K562 (cell line): ENCODE data around the gene MAN2B1. TPM values are rescaled to one million over a fixed set of nuclear protein-coding genes. Genes with fewer than 3 reads are reported as not detected.
A peak's percentile ranks its signal among the peaks of the same experiment; 100 is the strongest.

Source experiments
- ARID4B ChIP-seq: sonication (generic); formaldehyde crosslinking; IDR thresholded peaks from 2 replicates; pipeline ENCODE4 v1.8.0; 2022; ENCODE audit warnings: mild to moderate bottlenecking, missing genetic modification reagents
- BHLHE40 ChIP-seq: IDR thresholded peaks from 2 replicates; pipeline ENCODE4 v1.6.1; 2011; ENCODE audit warnings: low read length, improper control_type of control experiment
- BMI1 ChIP-seq: fragments of 150-350 bp; IDR thresholded peaks from 2 replicates; pipeline ENCODE4 v1.6.1; 2014; ENCODE audit warnings: low read length
- CHD1 ChIP-seq: fragments of 200-600 bp; sonication (generic); IDR thresholded peaks from one replicate; pipeline ENCODE4 v1.6.1; 2012; ENCODE audit warnings: mild to moderate bottlenecking, moderate library complexity, low read length, inconsistent platforms
- EP400 ChIP-seq: fragments of 450-650 bp; IDR thresholded peaks from 2 replicates; pipeline ENCODE4 v1.6.1; 2017; ENCODE audit warnings: antibody characterized with exemption, mild to moderate bottlenecking, moderate library complexity
- FOXA3 ChIP-seq, 2 experiments: fragments of 450-650 bp in 1 of 2; sonication (generic) in 1 of 2; formaldehyde crosslinking; IDR thresholded peaks in 1 of 2; conservative IDR thresholded peaks in 1 of 2; 2 replicates each; pipeline versions ENCODE4 v1.4.0 to v1.8.0; 2020 to 2022; ENCODE audit warnings: mild to moderate bottlenecking in 2 of 2, missing genetic modification reagents in 1 of 2
- GATA2 ChIP-seq: sonication (generic); formaldehyde crosslinking; IDR thresholded peaks from 2 replicates; pipeline ENCODE4 v1.4.0; 2020; ENCODE audit warnings: mild to moderate bottlenecking, missing genetic modification reagents
- KAT7 ChIP-seq: sonication (generic); formaldehyde crosslinking; IDR thresholded peaks from 2 replicates; pipeline ENCODE4 v1.8.0; 2022; ENCODE audit warnings: missing genetic modification reagents, mild to moderate bottlenecking, borderline replicate concordance
- KDM5B ChIP-seq: fragments of 200-600 bp; sonication (generic); IDR thresholded peaks from 2 replicates; pipeline ENCODE4 v1.6.1; 2012; ENCODE audit warnings: low read depth, mild to moderate bottlenecking, moderate library complexity, low read length, control low read depth, inconsistent platforms; ENCODE audit not compliant: insufficient replicate concordance
- KLF1 ChIP-seq: fragments of 450-650 bp; IDR thresholded peaks from 2 replicates; pipeline ENCODE4 v1.6.1; 2016; ENCODE audit warnings: missing genetic modification characterization, missing compliant biosample characterization
- KLF13 ChIP-seq: fragments of 450-650 bp; IDR thresholded peaks from 2 replicates; pipeline ENCODE4 v1.6.1; 2016; ENCODE audit warnings: missing genetic modification characterization, low read depth, mild to moderate bottlenecking, missing compliant biosample characterization, moderate library complexity, borderline replicate concordance
- MAFK ChIP-seq: IDR thresholded peaks from 2 replicates; pipeline ENCODE4 v1.6.1; 2011; ENCODE audit warnings: low read length, improper control_type of control experiment
- MXI1 ChIP-seq: IDR thresholded peaks from 2 replicates; pipeline ENCODE4 v1.6.1; 2011; ENCODE audit warnings: low read depth, mild to moderate bottlenecking, improper control_type of control experiment, low read length
- XRCC5 ChIP-seq: fragments of 200-400 bp; formaldehyde crosslinking; IDR thresholded peaks from 2 replicates; pipeline ENCODE4 v1.6.1; 2017; ENCODE audit warnings: low read depth, mild to moderate bottlenecking, low read length
- ZNF778 ChIP-seq: fragments of 450-650 bp; formaldehyde crosslinking; IDR thresholded peaks from 2 replicates; pipeline ENCODE4 v1.4.0; 2020; ENCODE audit warnings: mild to moderate bottlenecking, moderate library complexity
- polyA plus RNA-seq, 8 experiments: library from polyadenylated mRNA; depleted of rRNA in 4 of 8; stranded (reverse) in 5 of 8; unstranded in 3 of 8; fragments of >200 nt; fragmentation: Nextera tagmentation in 2 of 8; fragmentation: Illumina TruSeq in 1 of 8; extraction: Ambion mirVana in 2 of 8; extraction: Trizol in 1 of 8; gene quantifications; 2 replicates each; pipeline versions ENCODE4 v1.2.1 to v1.2.3, GENCODE V29; 2011 to 2014; ENCODE audit warnings: inconsistent platforms in 1 of 8, missing spikeins in 1 of 8
- total RNA-seq, 7 experiments: library from RNA; depleted of rRNA in 6 of 7; stranded (reverse); fragments of >200 nt in 6 of 7; fragmentation: Illumina TruSeq in 2 of 7; extraction: Trizol in 2 of 7; gene quantifications; 2 replicates each; pipeline versions ENCODE4 v1.2.1 to v1.2.3, GENCODE V29; 2011 to 2021; ENCODE audit warnings: low replicate concordance in 1 of 7
- TF ChIP-seq, protein P1 (sequence below): sonication (generic); formaldehyde crosslinking; IDR thresholded peaks from 2 replicates; pipeline ENCODE4 v1.8.0; 2022; ENCODE audit warnings: missing genetic modification reagents, mild to moderate bottlenecking, borderline replicate concordance
- TF ChIP-seq, protein P2 (sequence below): fragments of 450-650 bp; IDR thresholded peaks from one replicate; pipeline ENCODE4 v1.6.1; 2018; ENCODE audit warnings: mild to moderate bottlenecking, moderate library complexity; ENCODE audit not compliant: partially characterized antibody

MAN2B1 gene
- total and polyA plus RNA-seq, 9 of the 15 experiments (the other 6 are each of a cell fraction or from before 2014, with no cell fraction given): 0.59 to 33.8 (median 11.4) TPM

- TF ChIP-seq, protein P1, sequence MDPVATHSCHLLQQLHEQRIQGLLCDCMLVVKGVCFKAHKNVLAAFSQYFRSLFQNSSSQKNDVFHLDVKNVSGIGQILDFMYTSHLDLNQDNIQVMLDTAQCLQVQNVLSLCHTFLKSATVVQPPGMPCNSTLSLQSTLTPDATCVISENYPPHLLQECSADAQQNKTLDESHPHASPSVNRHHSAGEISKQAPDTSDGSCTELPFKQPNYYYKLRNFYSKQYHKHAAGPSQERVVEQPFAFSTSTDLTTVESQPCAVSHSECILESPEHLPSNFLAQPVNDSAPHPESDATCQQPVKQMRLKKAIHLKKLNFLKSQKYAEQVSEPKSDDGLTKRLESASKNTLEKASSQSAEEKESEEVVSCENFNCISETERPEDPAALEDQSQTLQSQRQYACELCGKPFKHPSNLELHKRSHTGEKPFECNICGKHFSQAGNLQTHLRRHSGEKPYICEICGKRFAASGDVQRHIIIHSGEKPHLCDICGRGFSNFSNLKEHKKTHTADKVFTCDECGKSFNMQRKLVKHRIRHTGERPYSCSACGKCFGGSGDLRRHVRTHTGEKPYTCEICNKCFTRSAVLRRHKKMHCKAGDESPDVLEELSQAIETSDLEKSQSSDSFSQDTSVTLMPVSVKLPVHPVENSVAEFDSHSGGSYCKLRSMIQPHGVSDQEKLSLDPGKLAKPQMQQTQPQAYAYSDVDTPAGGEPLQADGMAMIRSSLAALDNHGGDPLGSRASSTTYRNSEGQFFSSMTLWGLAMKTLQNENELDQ: no peak
- TF ChIP-seq KDM5B (peak; percentile 55), GATA2 (no peak), BMI1 (peak; percentile 68; the same call in 1 of the 2 replicates), ZNF778 (no peak), FOXA3 (CRISPR knock-in tag; conservative IDR thresholded peaks at IDR 0.05 in 1 of 2, IDR thresholded peaks at IDR 0.05 in 1 of 2) (0 out of 4 replicates have a peak, but pooled peaks of 1 of the 2 experiments have one; percentile 22), MAFK (peak; percentile 29; the same call in 1 of the 2 replicates), KLF13 (tag) (0 out of 2 replicates have a peak, but pooled peaks have one; percentile 44), KAT7 (CRISPR knock-in tag) (0 out of 2 replicates have a peak, but pooled peaks have one; percentile 7), XRCC5 (0 out of 2 replicates have a peak, but pooled peaks have one; percentile 10), EP400 (peak; percentile 73), MXI1 (peak; percentile 76), KLF1 (tag) (peak; percentile 59; the same call in 1 of the 2 replicates), ARID4B (CRISPR knock-in tag) (peak; percentile 98), BHLHE40 (0 out of 2 replicates have a peak, but pooled peaks have one; percentile 24), CHD1 (no peak)
- TF ChIP-seq, protein P2, sequence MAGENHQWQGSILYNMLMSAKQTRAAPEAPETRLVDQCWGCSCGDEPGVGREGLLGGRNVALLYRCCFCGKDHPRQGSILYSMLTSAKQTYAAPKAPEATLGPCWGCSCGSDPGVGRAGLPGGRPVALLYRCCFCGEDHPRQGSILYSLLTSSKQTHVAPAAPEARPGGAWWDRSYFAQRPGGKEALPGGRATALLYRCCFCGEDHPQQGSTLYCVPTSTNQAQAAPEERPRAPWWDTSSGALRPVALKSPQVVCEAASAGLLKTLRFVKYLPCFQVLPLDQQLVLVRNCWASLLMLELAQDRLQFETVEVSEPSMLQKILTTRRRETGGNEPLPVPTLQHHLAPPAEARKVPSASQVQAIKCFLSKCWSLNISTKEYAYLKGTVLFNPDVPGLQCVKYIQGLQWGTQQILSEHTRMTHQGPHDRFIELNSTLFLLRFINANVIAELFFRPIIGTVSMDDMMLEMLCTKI: no peak
Measured at GRCh38 chr19:12696366-12697335, 30.1 kb upstream of the MAN2B1 start, which contains the start of gene FBXW9 (continued).
